ENCODE data around the gene ORM1. TPM values are rescaled to one million over a fixed set of nuclear protein-coding genes. Genes with fewer than 3 reads are reported as not detected.

Gene ORM1
- total RNA-seq, 1 donor from 2014 or later = not detected

- Mint-ChIP-seq H3K4me1 (ENCODE audit: low read depth, unreplicated experiment) (no peaks in the 10 kb centered on the region), H3K9me3 (ENCODE audit: unreplicated experiment) (peaks cover 4% of the 10 kb centered on the region), H3K36me3 (ENCODE audit: unreplicated experiment) (no peaks in the 10 kb centered on the region), H3K27me3 (ENCODE audit: unreplicated experiment) (peaks cover 7% of the 10 kb centered on the region), H3K4me3 (ENCODE audit: unreplicated experiment) (no peak overlapping the region), H3K27ac (ENCODE audit: unreplicated experiment) (no peak overlapping the region)
- no peak for DNase-seq
- TF ChIP-seq CTCF (IDR thresholded peaks at IDR 0.05; ENCODE audit: partially characterized antibody, unreplicated experiment) = no peak
Observed at GRCh38 chr9:114359801-114360200, 36.9 kb downstream of the ORM1 start.

GRCh38 chr9:114361542-114361941 is 38.6 kb downstream of the ORM1 start:
- peaks cover 7% of the 10 kb centered on the region for H3K27me3 Mint-ChIP-seq (ENCODE audit: unreplicated experiment)
- H3K9me3 Mint-ChIP-seq (ENCODE audit: unreplicated experiment) = peaks cover 4% of the 10 kb centered on the region
- no peak for DNase-seq
- no peak overlapping the region for H3K27ac Mint-ChIP-seq (ENCODE audit: unreplicated experiment)
- H3K4me3 Mint-ChIP-seq (ENCODE audit: unreplicated experiment) = no peak overlapping the region
- H3K36me3 Mint-ChIP-seq (ENCODE audit: unreplicated experiment) = no peaks in the 10 kb centered on the region
- H3K4me1 Mint-ChIP-seq (ENCODE audit: low read depth, unreplicated experiment) = no peaks in the 10 kb centered on the region
- TF ChIP-seq CTCF (IDR thresholded peaks at IDR 0.05; ENCODE audit: partially characterized antibody, unreplicated experiment) = no peak

DNA sequence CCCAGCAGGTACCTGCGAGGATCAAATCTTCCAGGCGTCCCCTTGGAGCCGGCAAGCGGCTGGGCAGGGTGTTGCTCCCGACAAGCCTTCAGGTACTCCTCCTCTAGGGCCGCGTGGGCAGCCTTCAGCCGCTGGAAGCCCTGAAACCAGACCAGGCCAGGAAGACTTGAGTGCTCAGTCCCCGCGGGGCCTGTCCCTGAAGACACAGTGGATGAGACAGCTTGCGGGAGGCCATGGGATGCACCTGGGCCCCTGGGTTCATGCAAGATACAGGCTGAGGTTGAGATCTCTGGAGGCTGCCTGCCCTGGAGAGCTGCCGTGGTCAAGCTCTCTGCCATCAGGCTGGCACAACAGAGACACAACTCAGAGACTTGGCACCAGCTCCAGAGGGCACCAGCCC is 39.5 kb downstream of the ORM1 start:
- Mint-ChIP-seq H3K36me3 (ENCODE audit: unreplicated experiment) (no peaks in the 10 kb centered on the region), H3K9me3 (ENCODE audit: unreplicated experiment) (peaks cover 5% of the 10 kb centered on the region), H3K27ac (ENCODE audit: unreplicated experiment) (no peak overlapping the region), H3K4me3 (ENCODE audit: unreplicated experiment) (no peak overlapping the region), H3K27me3 (ENCODE audit: unreplicated experiment) (peaks cover 7% of the 10 kb centered on the region), H3K4me1 (ENCODE audit: low read depth, unreplicated experiment) (no peaks in the 10 kb centered on the region)
- TF ChIP-seq CTCF (IDR thresholded peaks at IDR 0.05; ENCODE audit: partially characterized antibody, unreplicated experiment) = no peak
- no peak for DNase-seq

DNA sequence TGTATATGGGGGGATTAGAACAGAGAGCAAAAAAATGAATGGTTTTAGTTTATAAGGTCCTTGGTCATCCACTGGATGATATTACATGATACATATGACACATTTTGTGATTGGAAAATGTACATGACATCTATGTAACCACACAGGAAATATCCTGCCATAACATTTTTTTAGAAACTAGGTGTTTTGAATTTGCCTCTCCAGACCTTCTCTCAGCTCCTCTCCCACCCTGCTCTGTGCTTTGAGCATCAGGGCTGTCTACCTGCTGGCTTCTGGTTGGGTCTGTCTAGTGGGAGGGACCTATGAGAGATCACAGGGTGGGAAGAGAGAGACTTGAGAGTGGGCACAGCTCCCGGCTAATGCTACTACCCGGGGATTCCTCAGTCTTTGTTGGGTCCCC is 40.5 kb downstream of the ORM1 start:
- no peaks in the 10 kb centered on the region for H3K36me3 Mint-ChIP-seq (ENCODE audit: unreplicated experiment)
- no peak overlapping the region for H3K4me3 Mint-ChIP-seq (ENCODE audit: unreplicated experiment)
- TF ChIP-seq CTCF (IDR thresholded peaks at IDR 0.05; ENCODE audit: partially characterized antibody, unreplicated experiment) = no peak
- H3K27ac Mint-ChIP-seq (ENCODE audit: unreplicated experiment) = no peak overlapping the region
- peaks cover 5% of the 10 kb centered on the region for H3K9me3 Mint-ChIP-seq (ENCODE audit: unreplicated experiment)
- no peak for DNase-seq
- no peaks in the 10 kb centered on the region for H3K4me1 Mint-ChIP-seq (ENCODE audit: low read depth, unreplicated experiment)
- H3K27me3 Mint-ChIP-seq (ENCODE audit: unreplicated experiment) = peaks cover 7% of the 10 kb centered on the region

GRCh38 chr9:114364134-114365041 is 41.5 kb downstream of the ORM1 start:
- H3K9me3 Mint-ChIP-seq (ENCODE audit: unreplicated experiment) = peaks cover 5% of the 10 kb centered on the region
- no peak for TF ChIP-seq CTCF (IDR thresholded peaks at IDR 0.05; ENCODE audit: partially characterized antibody, unreplicated experiment)
- no peak for DNase-seq
- no peak overlapping the region for H3K27ac Mint-ChIP-seq (ENCODE audit: unreplicated experiment)
- H3K4me1 Mint-ChIP-seq (ENCODE audit: low read depth, unreplicated experiment) = peaks cover 1% of the 10 kb centered on the region
- no peaks in the 10 kb centered on the region for H3K36me3 Mint-ChIP-seq (ENCODE audit: unreplicated experiment)
- H3K27me3 Mint-ChIP-seq (ENCODE audit: unreplicated experiment) = peaks cover 7% of the 10 kb centered on the region
- no peak overlapping the region for H3K4me3 Mint-ChIP-seq (ENCODE audit: unreplicated experiment)
